ENCODE results near the gene LMTK3.

GRCh38 chr19:48490981-48491792 is 20.4 kb downstream of the LMTK3 start:
- no peak for TF ChIP-seq CTCF (IDR thresholded peaks at IDR 0.05)
- TF ChIP-seq POLR2A (IDR thresholded peaks at IDR 0.05) = no peak
